H7 (cell line): ENCODE measurements around the gene LRRC4. TPM values are rescaled to one million over a fixed set of nuclear protein-coding genes. Genes with fewer than 3 reads are reported as not detected.

Source experiments
- DNase-seq: peaks from one replicate; pipeline ENCODE4 v3.0.0; 2012
- H3K27me3 ChIP-seq: 2 replicates; pipeline ENCODE4 v1.6.0; 2011; ENCODE audit warnings: mild to moderate bottlenecking, low read length; ENCODE audit not compliant: control insufficient read depth, insufficient read depth
- H3K36me3 ChIP-seq: replicated peaks from 2 replicates; pipeline ENCODE4 v1.5.1; 2011; ENCODE audit warnings: low read length; ENCODE audit not compliant: control insufficient read depth, insufficient read depth
- H3K4me3 ChIP-seq: 2 replicates; pipeline ENCODE4 v1.5.1; 2011; ENCODE audit warnings: low read depth, mild to moderate bottlenecking, control low read depth, low read length, moderate library complexity; ENCODE audit not compliant: insufficient read depth
- total RNA-seq: library from RNA; depleted of rRNA; stranded (reverse); fragments of >200 nt; shearing (Covaris generic); gene quantifications from 2 replicates; pipeline ENCODE4 v1.2.3, GENCODE V29; 2014

The LRRC4 gene
- total RNA-seq, 1 experiment from 2014 or later: 5.9 TPM

DNA sequence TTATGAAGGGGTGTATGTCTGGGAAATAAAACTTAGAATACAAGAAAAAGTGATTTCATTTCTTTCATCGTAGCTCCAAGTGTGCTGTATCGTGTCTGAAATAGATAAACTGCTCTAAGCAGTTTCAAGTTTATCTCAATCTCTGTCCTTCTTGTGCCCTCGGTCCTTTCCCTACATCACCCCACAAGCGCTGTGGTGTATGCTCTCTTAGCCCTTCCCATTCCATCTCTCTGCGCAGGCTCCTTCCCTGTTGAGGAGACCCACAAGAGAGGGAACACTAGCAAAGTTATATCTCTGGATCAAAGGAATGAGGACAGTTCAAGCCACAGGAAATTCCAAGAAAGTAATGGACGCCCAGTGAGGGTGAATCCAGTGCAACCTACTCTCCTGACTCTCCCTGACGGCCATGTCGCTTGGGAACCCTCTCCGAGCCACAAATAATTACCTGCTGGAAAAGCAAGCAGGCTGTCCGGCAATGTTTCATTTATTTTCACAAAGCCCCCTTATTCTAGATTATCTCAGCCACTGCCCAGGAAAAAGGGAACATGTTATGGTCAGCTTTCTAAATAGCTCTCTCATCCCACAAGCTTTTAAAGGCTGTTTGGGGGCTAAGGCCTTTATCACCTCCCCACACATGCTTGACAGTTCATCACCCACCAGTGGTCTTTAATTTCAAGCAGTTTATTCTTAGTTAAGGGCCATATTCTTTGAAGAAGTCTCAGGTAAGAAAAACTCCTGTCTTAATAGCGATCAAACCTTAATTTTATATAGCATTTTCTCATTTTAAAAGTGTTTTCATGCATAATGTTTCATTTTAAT is 34.8 kb downstream of the LRRC4 start:
- Histone ChIP-seq H3K36me3 (peaks cover 2% of the 10 kb centered on the region), H3K4me3 (no peak overlapping the region), H3K27me3 (no peaks in the 10 kb centered on the region)
- DNase-seq: no peak

DNA sequence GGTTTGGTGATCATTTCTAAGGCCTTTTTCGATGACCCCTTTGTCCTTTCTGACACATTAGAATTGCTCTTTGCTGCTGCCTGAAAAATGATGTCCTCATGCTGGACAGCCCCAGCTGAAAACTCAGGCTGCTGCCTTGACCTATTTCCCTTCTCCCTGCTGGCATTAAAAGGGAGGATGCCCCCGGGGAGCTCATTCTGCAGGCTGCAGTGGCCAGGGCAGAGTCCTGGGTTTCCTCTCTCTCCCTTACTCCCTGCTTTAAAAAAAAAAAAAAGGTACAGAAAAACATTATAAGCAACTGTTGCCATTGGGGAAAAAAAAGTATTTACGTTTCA is 35.4 kb downstream of the LRRC4 start:
- Histone ChIP-seq H3K4me3 (no peak overlapping the region), H3K36me3 (peaks cover 5% of the 10 kb centered on the region), H3K27me3 (no peaks in the 10 kb centered on the region)
- DNase-seq: no peak

- H3K27me3 ChIP-seq: no peaks in the 10 kb centered on the region
- peaks cover 5% of the 10 kb centered on the region for H3K36me3 ChIP-seq
- no peak for DNase-seq
- no peak overlapping the region for H3K4me3 ChIP-seq
Measured at GRCh38 chr7:127995156-127995880, 35.9 kb downstream of the LRRC4 start.

DNA sequence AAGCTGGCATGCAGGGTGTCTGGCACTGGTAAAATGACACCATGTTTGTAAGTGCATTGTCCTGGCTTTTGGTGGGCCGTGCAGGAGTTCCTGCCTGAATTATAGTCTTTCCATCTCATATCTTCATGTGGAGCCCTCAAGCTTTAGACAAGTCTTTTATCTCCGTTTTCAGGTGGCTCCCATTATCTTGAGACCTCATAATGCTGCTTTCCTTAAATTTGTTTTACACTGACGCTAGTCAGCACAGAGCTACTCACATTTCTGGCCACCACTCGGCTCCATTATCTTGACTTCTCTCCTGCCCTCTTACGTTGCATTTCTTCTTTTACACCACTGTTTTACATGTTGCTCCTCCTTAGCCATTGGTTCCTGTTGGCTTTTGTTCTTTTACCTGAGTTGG is 37.2 kb downstream of the LRRC4 start:
- DNase-seq: no peak
- Histone ChIP-seq H3K36me3 (peaks cover 5% of the 10 kb centered on the region), H3K27me3 (no peaks in the 10 kb centered on the region), H3K4me3 (no peak overlapping the region)

- DNase-seq: no peak
- Histone ChIP-seq H3K27me3 (no peaks in the 10 kb centered on the region), H3K4me3 (no peak overlapping the region), H3K36me3 (peaks cover 5% of the 10 kb centered on the region)
Measured at GRCh38 chr7:127993317-127993716, 37.9 kb downstream of the LRRC4 start.

- Histone ChIP-seq H3K4me3 (no peak overlapping the region), H3K36me3 (peaks cover 5% of the 10 kb centered on the region), H3K27me3 (no peaks in the 10 kb centered on the region)
- DNase-seq: no peak
Measured at GRCh38 chr7:127988751-127989150, 42.5 kb downstream of the LRRC4 start.

DNA sequence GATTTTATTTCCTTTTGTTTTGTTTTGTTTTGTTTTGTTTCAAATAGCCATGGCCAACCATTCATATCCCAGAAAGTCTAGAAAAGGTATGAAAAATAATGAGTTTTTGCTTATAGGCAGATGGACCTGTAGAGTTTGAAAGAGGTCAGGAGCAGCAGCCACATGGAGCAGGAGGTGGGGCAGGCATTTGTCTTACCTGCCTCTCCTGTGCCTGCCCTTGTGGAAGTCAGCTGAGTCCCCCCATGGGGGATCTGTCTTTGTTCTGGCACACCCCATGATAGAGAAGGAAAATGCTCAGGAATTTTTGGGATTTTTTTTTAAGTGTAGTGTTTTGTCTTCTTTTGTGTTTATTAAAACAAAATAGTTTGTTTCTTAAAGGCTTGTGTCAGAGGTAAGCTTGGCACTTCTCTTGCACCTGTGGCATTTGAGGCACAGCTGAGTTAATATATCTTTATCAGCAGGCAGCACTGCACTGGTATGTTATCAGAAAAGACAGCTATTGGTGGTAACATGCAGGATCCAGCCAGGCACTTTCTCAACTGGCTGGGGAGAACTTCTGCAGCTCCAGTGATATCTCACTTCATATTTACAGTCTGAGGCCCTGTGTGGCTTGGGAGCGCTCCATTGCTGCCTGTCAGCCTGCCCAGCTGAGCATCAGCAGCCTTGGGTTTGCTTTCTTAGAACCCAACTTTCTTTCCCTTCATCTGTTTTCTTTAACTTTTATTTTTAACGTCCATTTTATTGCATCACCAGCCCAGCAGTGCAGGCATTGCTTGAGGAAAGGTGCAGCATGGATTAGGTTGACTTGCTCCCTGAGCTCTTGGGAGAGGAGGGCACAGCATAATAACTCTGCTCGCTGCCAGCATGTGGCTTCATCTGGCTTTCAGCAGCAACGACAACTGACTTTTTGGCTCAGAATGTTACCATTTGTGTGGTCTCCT is 44.4 kb downstream of the LRRC4 start:
- peak; percentile 45 for DNase-seq
- Histone ChIP-seq H3K27me3 (no peaks in the 10 kb centered on the region), H3K36me3 (peaks cover 5% of the 10 kb centered on the region), H3K4me3 (no peak overlapping the region)

GRCh38 chr7:127983804-127984332 is 47.4 kb downstream of the LRRC4 start:
- no peaks in the 10 kb centered on the region for H3K36me3 ChIP-seq
- DNase-seq: no peak
- H3K27me3 ChIP-seq: no peaks in the 10 kb centered on the region
- H3K4me3 ChIP-seq: no peak overlapping the region

- no peak overlapping the region for H3K4me3 ChIP-seq
- H3K27me3 ChIP-seq: no peaks in the 10 kb centered on the region
- DNase-seq: no peak
- no peaks in the 10 kb centered on the region for H3K36me3 ChIP-seq
Measured at GRCh38 chr7:127981965-127982364, 49.3 kb downstream of the LRRC4 start.

DNA sequence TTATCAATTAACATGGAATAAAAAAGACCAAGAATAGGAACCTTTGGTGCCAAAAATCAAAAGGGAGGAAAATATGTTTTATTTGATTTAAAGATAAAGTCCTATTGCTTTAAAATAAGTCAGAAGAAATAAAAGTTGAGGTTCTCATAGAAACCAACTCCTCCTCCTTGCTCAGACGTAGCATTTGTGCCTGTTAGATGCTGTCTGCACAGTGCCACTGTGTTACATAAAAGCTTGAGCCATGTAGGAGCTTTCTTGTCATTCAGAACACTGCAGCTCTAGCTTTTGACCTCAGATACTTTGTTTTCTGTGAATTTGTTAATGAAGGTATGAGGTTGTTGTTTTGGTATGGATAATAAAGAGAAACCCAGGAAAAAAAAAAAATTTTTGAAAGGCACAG is 50.3 kb downstream of the LRRC4 start:
- Histone ChIP-seq H3K27me3 (no peaks in the 10 kb centered on the region), H3K4me3 (no peak overlapping the region), H3K36me3 (no peaks in the 10 kb centered on the region)
- no peak for DNase-seq

GRCh38 chr7:127979728-127980126 is 51.5 kb downstream of the LRRC4 start:
- Histone ChIP-seq H3K36me3 (no peaks in the 10 kb centered on the region), H3K4me3 (no peak overlapping the region), H3K27me3 (no peaks in the 10 kb centered on the region)
- DNase-seq: no peak

DNA sequence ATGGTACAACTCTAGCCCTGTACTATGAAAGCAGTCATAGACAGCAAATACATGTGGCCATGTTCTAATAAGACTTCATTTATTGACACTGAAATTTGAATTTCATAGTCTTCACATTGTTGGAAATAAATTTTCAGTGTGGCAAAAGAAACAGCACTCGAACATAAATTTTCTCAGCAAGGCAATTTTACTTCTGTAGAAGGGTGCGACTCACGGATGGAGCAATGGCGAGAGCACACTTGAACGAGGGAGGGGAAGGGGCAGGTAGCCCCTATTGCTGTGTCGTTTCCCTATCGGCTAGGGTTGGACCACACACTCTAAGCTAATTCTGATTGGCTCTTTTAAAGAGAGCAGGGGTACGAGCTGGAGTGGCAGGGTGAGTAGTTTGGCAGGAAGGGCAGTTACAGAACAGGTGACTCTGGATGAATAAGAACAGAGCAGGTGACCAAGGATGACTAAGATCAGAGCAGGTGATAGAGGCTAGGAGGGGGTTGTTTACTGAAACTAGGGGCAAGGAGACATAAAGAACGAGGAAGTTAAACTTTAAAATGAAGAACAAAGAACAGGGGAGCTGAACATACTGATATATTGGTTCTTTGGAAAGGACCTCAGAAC is 52.0 kb downstream of the LRRC4 start:
- Histone ChIP-seq H3K27me3 (no peaks in the 10 kb centered on the region), H3K4me3 (no peak overlapping the region), H3K36me3 (no peaks in the 10 kb centered on the region)
- DNase-seq: no peak

DNA sequence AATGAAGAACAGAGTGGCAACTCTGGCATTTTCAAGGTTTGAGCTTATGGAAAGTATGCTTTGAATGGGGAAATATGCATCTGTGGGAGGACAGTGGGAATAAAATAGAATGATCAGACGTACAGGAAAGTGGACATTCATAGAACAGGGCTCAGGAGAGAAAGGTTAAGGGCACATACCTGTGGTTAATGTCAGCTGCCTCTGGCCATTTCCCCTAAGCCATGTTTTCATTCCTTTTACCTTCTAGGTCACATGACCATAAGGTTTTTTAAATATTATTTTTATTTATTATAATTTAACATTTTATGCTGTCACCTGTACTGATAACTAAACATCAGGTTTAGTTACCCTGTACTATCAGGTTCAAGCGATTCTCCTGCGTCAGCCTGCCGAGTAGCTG is 52.8 kb downstream of the LRRC4 start:
- Histone ChIP-seq H3K4me3 (no peak overlapping the region), H3K27me3 (no peaks in the 10 kb centered on the region)
- no peak for DNase-seq

More for the DNA sequence above, 52.8 kb downstream of the LRRC4 start:
- no peaks in the 10 kb centered on the region for H3K36me3 ChIP-seq
